HL-60 (cell line): ENCODE data around the gene DMRTC2.

Source experiments
- CTCF ChIP-seq: IDR thresholded peaks from one replicate; pipeline ENCODE4 v1.5.1; 2011; ENCODE audit warnings: low read length, control low read depth, inconsistent platforms; ENCODE audit not compliant: insufficient read depth
- GABPA ChIP-seq: IDR thresholded peaks from 2 replicates; pipeline ENCODE4 v1.6.1; 2012; ENCODE audit warnings: low read depth

GRCh38 chr19:41869374-41869955 lies 24.6 kb downstream of the DMRTC2 start:
- TF ChIP-seq CTCF (no peak), GABPA (no peak)
